GM23248 (cell line): ENCODE results near the gene ELF2. TPM values are rescaled to one million over a fixed set of nuclear protein-coding genes. Genes with fewer than 3 reads are reported as not detected.
"Not testable (repeated sequence)": the region's sequence is repeated elsewhere in the genome, so short reads cannot be mapped to it uniquely, and the experiment has no call there.

ENCODE experiments used
- DNase-seq: peaks from one replicate; pipeline ENCODE4 v3.0.0-alpha.2; 2015
- H2AFZ ChIP-seq: fragments of 200-600 bp; sonication (generic); 2 replicates; pipeline ENCODE4 v1.6.1; 2016; ENCODE audit warnings: antibody characterized with exemption
- H3F3A ChIP-seq: fragments of 200-600 bp; sonication (generic); 2 replicates; pipeline ENCODE4 v1.6.1; 2016; ENCODE audit warnings: mild to moderate bottlenecking, antibody characterized with exemption, mixed run types; ENCODE audit not compliant: insufficient read depth
- H3K27ac ChIP-seq: fragments of 200-600 bp; sonication (generic); 2 replicates; pipeline ENCODE4 v1.5.1; 2016; ENCODE audit warnings: mild to moderate bottlenecking
- H3K27me3 ChIP-seq: fragments of 200-600 bp; sonication (generic); replicated peaks from 2 replicates; pipeline ENCODE4 v1.6.1; 2016; ENCODE audit warnings: mild to moderate bottlenecking; ENCODE audit not compliant: insufficient read depth
- H3K36me3 ChIP-seq: fragments of 200-600 bp; sonication (generic); 2 replicates; pipeline ENCODE4 v1.6.1; 2016; ENCODE audit warnings: low read depth, mild to moderate bottlenecking
- H3K4me1 ChIP-seq: fragments of 200-600 bp; sonication (generic); 2 replicates; pipeline ENCODE4 v1.6.1; 2016; ENCODE audit warnings: mild to moderate bottlenecking; ENCODE audit not compliant: insufficient read depth
- H3K4me2 ChIP-seq: fragments of 200-600 bp; sonication (generic); one replicate; pipeline ENCODE4 v1.6.1; 2016; ENCODE audit warnings: mild to moderate bottlenecking; ENCODE audit not compliant: unreplicated experiment
- H3K4me3 ChIP-seq: fragments of 200-600 bp; sonication (generic); 2 replicates; pipeline ENCODE4 v1.5.1; 2016; ENCODE audit warnings: mild to moderate bottlenecking
- H3K79me2 ChIP-seq: fragments of 200-600 bp; sonication (generic); 2 replicates; pipeline ENCODE4 v1.6.1; 2016; ENCODE audit warnings: mild to moderate bottlenecking; ENCODE audit not compliant: insufficient read depth
- H3K9ac ChIP-seq: fragments of 200-600 bp; sonication (generic); 2 replicates; pipeline ENCODE4 v1.6.1; 2016; ENCODE audit warnings: mild to moderate bottlenecking
- H3K9me2 ChIP-seq: fragments of 200-600 bp; sonication (generic); 2 replicates; pipeline ENCODE4 v1.6.1; 2016; ENCODE audit warnings: mixed run types, mild to moderate bottlenecking, moderate library complexity; ENCODE audit not compliant: insufficient read depth
- H3K9me3 ChIP-seq: fragments of 200-600 bp; sonication (generic); one replicate; pipeline ENCODE4 v1.6.1; 2017; ENCODE audit warnings: low read depth
- H4K20me1 ChIP-seq: fragments of 200-600 bp; sonication (generic); 2 replicates; pipeline ENCODE4 v1.6.0; 2016; ENCODE audit not compliant: insufficient read depth
- EZH2 ChIP-seq: fragments of 200-600 bp; sonication (generic); IDR thresholded peaks from 2 replicates; pipeline ENCODE4 v1.6.1; 2018; ENCODE audit warnings: antibody characterized with exemption, mild to moderate bottlenecking; ENCODE audit not compliant: insufficient read depth, poor library complexity, severe bottlenecking
- EZH2phosphoT487 ChIP-seq: fragments of 200-600 bp; sonication (generic); IDR thresholded peaks from 2 replicates; pipeline ENCODE4 v1.6.1; 2018; ENCODE audit warnings: antibody characterized with exemption, moderate library complexity, mild to moderate bottlenecking, low read depth; ENCODE audit not compliant: insufficient read depth
- WGBS, 2 experiments: methylation state at CpG; one replicate each; pipeline ENCODE4 v1.1.6; 2015 to 2017; ENCODE audit warnings: low lambda C conversion rate in 2 of 2, low coverage in 1 of 2; ENCODE audit errors: missing lambda C conversion rate in 2 of 2; 5-methylcytosine and 5-hydroxymethylcytosine counted together
- in situ Hi-C: fragments of 300-500 bp; cut with MboI; formaldehyde crosslinking; loops from 2 replicates; pipeline ENCODE4 v1.15.0; 2020
- polyA plus RNA-seq: library from polyadenylated mRNA; unstranded; fragments of >200 nt; fragmentation: Nextera tagmentation; extraction: Ambion mirVana; gene quantifications from 2 replicates; pipeline ENCODE4 v1.2.1, GENCODE V29; 2016
- total RNA-seq: library from RNA; depleted of rRNA; stranded (reverse); fragments of >200 nt; shearing (Covaris generic); gene quantifications from 2 replicates; pipeline ENCODE4 v1.2.3, GENCODE V29; 2014

The ELF2 gene
- total and polyA plus RNA-seq, 2 experiments from 2014 or later, result 18.8 to 34.5 TPM

GRCh38 chr4:139060591-139060990 lies 116.4 kb downstream of the ELF2 start:
- WGBS, 2 experiments, result 87 to 93% methylated on average over 3 of the region's 3 CpGs
- TF ChIP-seq EZH2phosphoT487, result no peak
- no peak for TF ChIP-seq EZH2
- DNase-seq, result no peak
- H3K79me2 ChIP-seq, result peaks cover 64% of the 10 kb centered on the region
- in situ Hi-C loops, result no loop called here
- no peak overlapping the region for H3K9ac ChIP-seq
- H3K4me1 ChIP-seq, result no peaks in the 10 kb centered on the region
- no peaks in the 10 kb centered on the region for H3K27me3 ChIP-seq
- H4K20me1 ChIP-seq, result no peaks in the 10 kb centered on the region
- no peak overlapping the region for H3K4me2 ChIP-seq
- peaks cover 77% of the 10 kb centered on the region for H3K36me3 ChIP-seq
- H3K27ac ChIP-seq, result no peak overlapping the region
- H2AFZ ChIP-seq, result no peak overlapping the region
- H3F3A ChIP-seq, result no peaks in the 10 kb centered on the region
- no peak overlapping the region for H3K4me3 ChIP-seq
- no peaks in the 10 kb centered on the region for H3K9me3 ChIP-seq
- no peaks in the 10 kb centered on the region for H3K9me2 ChIP-seq

- DNase-seq, H2AFZ ChIP-seq, H3K9me2 ChIP-seq, H3K4me2 ChIP-seq, H3K27me3 ChIP-seq, H3K9ac ChIP-seq, H3K4me1 ChIP-seq, H3K4me3 ChIP-seq, H4K20me1 ChIP-seq, H3K9me3 ChIP-seq, in situ Hi-C loops, H3K27ac ChIP-seq: not testable (repeated sequence)
- Histone ChIP-seq H3K79me2 (peaks cover 80% of the 10 kb centered on the region), H3K36me3 (peaks cover 73% of the 10 kb centered on the region), H3F3A (peaks cover 12% of the 10 kb centered on the region; the same call in 1 of the 2 replicates)
- WGBS, 2 experiments, result 51 to 58% methylated on average over 4 of the region's 4 CpGs
Observed at GRCh38 chr4:139059026-139059425, 118.0 kb downstream of the ELF2 start.

GRCh38 chr4:139054791-139055505 lies 122.1 kb downstream of the ELF2 start:
- peaks cover 32% of the 10 kb centered on the region for H3K36me3 ChIP-seq
- TF ChIP-seq EZH2 (no peak), EZH2phosphoT487 (no peak)
- no peaks in the 10 kb centered on the region for H3K27me3 ChIP-seq
- H4K20me1 ChIP-seq, result no peaks in the 10 kb centered on the region; the same call in 1 of the 2 replicates
- peak overlapping the region; percentile 15 for H3K4me2 ChIP-seq
- DNase-seq, result peak; percentile 30
- peaks cover 17% of the 10 kb centered on the region for H3F3A ChIP-seq
- 42 to 45% methylated on average over 1 of the region's 1 CpG for WGBS, 2 experiments
- H3K4me1 ChIP-seq, result peaks cover 10% of the 10 kb centered on the region
- H3K4me3 ChIP-seq, result no peak overlapping the region
- no peaks in the 10 kb centered on the region for H3K9me3 ChIP-seq
- H3K9ac ChIP-seq, result no peak overlapping the region
- no peaks in the 10 kb centered on the region for H3K9me2 ChIP-seq
- H3K27ac ChIP-seq, result no peak overlapping the region
- H3K79me2 ChIP-seq, result peaks cover 79% of the 10 kb centered on the region
- no peak overlapping the region for H2AFZ ChIP-seq
- in situ Hi-C loops, result no loop called here

GRCh38 chr4:139053909-139054308 lies 123.1 kb downstream of the ELF2 start:
- Histone ChIP-seq H3K9me3 (no peaks in the 10 kb centered on the region), H3K9ac (no peak overlapping the region), H3K4me2 (no peak overlapping the region), H3K36me3 (peaks cover 25% of the 10 kb centered on the region), H2AFZ (no peak overlapping the region), H3K27me3 (no peaks in the 10 kb centered on the region), H3K79me2 (peaks cover 76% of the 10 kb centered on the region), H4K20me1 (no peaks in the 10 kb centered on the region; the same call in 1 of the 2 replicates), H3K4me3 (no peak overlapping the region), H3F3A (peaks cover 23% of the 10 kb centered on the region), H3K4me1 (peaks cover 10% of the 10 kb centered on the region), H3K27ac (no peak overlapping the region), H3K9me2 (no peaks in the 10 kb centered on the region)
- in situ Hi-C loops, result no loop called here
- DNase-seq, result no peak
- TF ChIP-seq EZH2 (no peak), EZH2phosphoT487 (no peak)
- WGBS, 2 experiments, result 59 to 61% methylated on average over 1 of the region's 1 CpG
